Right lobe of liver (tissue), 4 donors: Measurements from ENCODE around the gene TMEM200B.
A peak's percentile ranks its signal among the peaks of the same experiment; 100 is the strongest.

Experiments
- CTCF ChIP-seq, 4 donors: fragments of 200-600 bp in 3 of 4; fragments of 450-650 bp in 1 of 4; IDR thresholded peaks; one replicate each; pipeline versions ENCODE4 v1.5.1 to v1.8.0; 2016 to 2022; ENCODE audit warnings: antibody characterized with exemption in 4 of 4, mild to moderate bottlenecking in 2 of 4
- POLR2A ChIP-seq: fragments of 450-650 bp; IDR thresholded peaks from one replicate; pipeline ENCODE4 v1.6.1; 2017; ENCODE audit warnings: antibody characterized with exemption, mild to moderate bottlenecking
- donor health status: DM: no; HTN: no; CAD: no.
- donor health status: DM: no; HTN: no; CAD: no.
- donor health status: DM: no; HTN: yes; CAD: no.

DNA sequence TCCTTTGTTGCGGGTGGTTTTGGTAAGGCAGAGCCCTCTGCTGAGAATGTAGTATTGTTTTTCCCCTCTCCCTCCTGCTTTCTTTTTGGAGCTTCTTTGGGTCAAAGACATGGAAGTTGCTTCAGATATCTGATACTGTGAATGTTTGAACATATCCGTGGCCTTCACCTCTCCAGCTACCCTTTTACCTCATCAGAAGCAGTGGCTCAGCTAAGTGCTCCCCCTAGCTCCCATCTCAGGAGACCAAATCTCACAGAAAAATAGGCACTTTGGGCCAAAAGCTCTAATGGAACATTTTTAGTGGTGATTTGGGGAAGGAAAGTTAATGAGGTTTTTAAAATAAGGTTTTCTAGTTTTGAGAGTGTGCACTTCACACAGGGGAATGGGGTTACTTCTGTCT is 6.3 kb downstream of the TMEM200B start:
- peak in 3 of 4 donors; percentile 29 to 48 (median 37) for TF ChIP-seq CTCF (IDR thresholded peaks at IDR 0.05)
- no peak for TF ChIP-seq POLR2A
